Stimulated activated CD8-positive, alpha-beta memory T cell treated with anti-CD3 and anti-CD28 coated beads, Interleukin-12 subunit alpha, Interleukin-12 subunit beta, amount 100 ng/mL, for 24 hours (primary cell): ENCODE data around the gene SLC25A13.

Experiments
- DNase-seq: peaks from one replicate; pipeline ENCODE4 v3.0.0-alpha.2; 2020; ENCODE audit errors: extremely low read depth

Gene SLC25A13

DNA sequence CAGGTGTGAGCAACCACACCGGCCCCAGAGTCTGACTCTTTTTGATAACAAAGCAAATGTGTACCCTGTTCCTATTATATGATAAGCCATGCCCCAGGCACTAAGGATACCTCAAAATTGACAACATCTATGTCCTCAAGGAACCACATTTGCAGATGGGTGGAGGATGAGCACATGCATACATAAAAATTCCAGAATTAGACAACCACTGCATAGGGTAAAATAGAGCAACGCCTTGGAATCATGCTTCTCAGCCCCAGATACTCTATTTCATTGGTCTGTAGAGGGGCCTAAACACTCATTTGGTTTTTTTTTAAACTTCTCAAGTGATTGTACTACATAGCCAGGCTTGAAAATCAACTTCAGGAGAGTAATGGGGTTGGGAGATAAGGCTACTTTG lies 78.7 kb downstream of the SLC25A13 start:
- DNase-seq, result no peak

- DNase-seq, result no peak
Observed at GRCh38 chr7:96241855-96242254, 80.0 kb downstream of the SLC25A13 start.

DNA sequence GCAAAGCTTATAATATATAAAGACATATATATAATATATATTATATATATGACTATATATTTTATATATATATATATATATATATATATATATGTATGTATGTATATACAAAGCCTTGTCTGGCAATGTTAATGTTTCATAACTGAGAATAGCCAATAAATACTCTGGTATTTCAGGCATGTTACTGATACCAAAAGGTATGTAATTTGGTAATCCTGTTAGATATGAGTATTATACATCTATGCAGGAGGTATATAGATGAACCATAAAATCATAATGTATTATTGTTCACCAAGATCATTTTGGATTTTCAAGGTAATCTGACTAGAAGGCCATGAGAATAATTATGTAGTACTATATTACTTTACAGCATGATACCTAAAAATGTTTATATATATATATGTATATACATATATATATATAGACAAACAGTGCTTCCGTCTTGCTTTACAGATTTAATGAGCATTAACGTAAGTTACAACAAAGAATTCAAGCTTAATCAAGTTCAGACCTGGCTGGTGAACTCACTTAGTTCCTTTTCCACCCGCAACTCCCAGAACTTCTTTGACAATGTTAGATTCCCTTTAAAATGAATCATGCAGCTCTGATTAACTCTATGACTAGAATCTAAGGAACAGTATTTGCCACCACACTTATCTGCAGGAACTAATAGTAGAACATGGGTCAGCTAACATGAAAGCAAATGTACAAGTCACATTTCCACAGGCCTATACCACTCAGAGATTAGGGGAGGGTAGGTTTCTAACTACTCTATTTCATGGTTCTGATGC lies 82.7 kb downstream of the SLC25A13 start:
- DNase-seq, result no peak

DNA sequence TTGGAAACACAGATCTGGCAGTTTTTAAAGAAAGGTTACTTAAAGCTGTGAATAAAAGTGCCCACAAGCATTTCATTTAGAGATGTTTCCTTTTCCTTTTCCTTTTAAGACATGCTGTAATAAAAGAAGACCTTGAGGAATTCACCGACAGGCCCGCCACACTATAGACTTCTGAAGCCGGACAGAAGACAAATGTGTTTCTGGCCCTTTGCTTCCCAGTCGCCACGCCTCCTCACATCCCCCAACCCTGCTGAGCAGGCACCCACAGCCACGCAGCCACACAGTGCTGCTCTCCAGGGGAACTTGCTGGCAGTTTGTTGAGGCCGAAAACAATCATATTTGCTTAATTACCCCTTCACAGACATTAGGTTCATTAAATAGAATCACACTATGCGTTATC lies 83.4 kb downstream of the SLC25A13 start:
- no peak for DNase-seq

- DNase-seq, result no peak
Observed at GRCh38 chr7:96237040-96237439, 84.9 kb downstream of the SLC25A13 start.

- DNase-seq, result no peak
Observed at GRCh38 chr7:96236198-96237039, 85.5 kb downstream of the SLC25A13 start.

GRCh38 chr7:96235281-96235680 lies 86.6 kb downstream of the SLC25A13 start:
- DNase-seq, result no peak

- no peak for DNase-seq
Observed at GRCh38 chr7:96233528-96234154, 88.3 kb downstream of the SLC25A13 start.

- no peak for DNase-seq
Observed at GRCh38 chr7:96233084-96233483, 88.8 kb downstream of the SLC25A13 start.

GRCh38 chr7:96228760-96229159 lies 93.1 kb downstream of the SLC25A13 start:
- no peak for DNase-seq

GRCh38 chr7:96225251-96225650 lies 96.6 kb downstream of the SLC25A13 start:
- DNase-seq, result no peak

- no peak for DNase-seq
Observed at GRCh38 chr7:96224685-96225084, 97.2 kb downstream of the SLC25A13 start.

GRCh38 chr7:96224073-96224472 lies 97.8 kb downstream of the SLC25A13 start:
- DNase-seq, result no peak

- DNase-seq, result no peak
Observed at GRCh38 chr7:96221888-96222287, 100.0 kb downstream of the SLC25A13 start.

DNA sequence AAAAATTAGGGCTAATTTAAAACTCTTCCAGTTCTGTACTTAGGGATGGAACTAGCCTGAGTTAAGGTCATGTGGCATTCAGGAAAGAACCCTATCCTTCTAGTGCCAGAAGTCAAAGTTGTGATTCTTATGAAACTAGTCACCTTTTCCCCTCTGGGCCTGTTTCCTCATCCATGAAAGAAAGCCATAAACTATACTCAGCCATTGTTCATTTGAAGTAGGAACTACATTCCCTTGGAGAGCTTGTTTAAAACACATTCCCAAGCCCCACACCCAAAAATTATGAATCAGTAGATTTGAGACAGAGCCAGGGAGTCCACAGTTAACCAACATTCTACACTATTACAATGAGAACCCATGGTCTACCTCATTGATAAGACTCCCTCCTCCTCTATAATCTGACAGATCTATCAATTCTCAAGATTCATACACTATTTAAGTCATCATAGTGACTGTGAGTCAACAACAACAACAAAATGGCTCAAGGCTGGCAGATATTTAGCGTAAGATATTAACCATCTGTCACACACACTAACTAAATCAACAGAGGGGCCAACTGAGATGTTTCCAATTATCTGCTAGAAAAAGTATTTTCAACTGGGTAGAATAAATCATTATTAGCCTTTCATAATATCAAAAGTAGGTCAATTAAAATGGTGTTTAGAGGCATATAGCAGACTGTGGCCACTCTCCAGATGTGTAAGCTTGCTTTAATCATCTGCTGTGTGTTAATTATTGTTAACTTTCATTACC lies 102.3 kb downstream of the SLC25A13 start:
- DNase-seq, result no peak

DNA sequence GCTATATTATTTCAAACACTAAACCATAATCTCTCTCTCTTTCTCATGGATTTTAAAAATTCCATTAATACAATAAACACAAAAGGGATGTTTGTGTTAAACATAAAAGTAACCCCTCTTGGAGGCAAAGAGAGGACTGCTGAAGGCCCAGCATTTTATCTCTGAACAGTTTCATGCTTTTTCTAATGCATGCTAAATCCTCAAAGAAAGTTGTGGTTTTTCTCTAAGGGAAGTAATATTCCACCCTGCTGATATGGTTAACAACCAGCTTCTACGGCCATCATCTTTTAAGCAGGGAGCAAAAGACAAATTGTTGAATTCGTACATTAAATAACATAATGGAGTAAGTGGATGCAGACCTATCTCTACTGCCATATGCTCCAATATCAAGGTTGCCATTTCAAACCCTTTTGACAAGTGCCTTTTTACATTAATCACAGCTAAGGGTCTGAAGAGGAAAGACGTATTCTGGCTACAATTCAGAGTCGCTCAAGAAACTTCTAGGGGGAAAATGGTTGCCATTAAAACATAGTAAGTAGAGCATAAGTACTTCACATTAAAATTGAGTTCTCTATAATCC lies 103.1 kb downstream of the SLC25A13 start:
- DNase-seq, result no peak

GRCh38 chr7:96217147-96217546 lies 104.8 kb downstream of the SLC25A13 start:
- no peak for DNase-seq

GRCh38 chr7:96216373-96216772 lies 105.5 kb downstream of the SLC25A13 start:
- DNase-seq, result no peak

- DNase-seq, result no peak
Observed at GRCh38 chr7:96212474-96212873, 109.4 kb downstream of the SLC25A13 start.

GRCh38 chr7:96211954-96212353 lies 109.9 kb downstream of the SLC25A13 start:
- DNase-seq, result no peak

GRCh38 chr7:96205665-96206064 lies 116.2 kb downstream of the SLC25A13 start:
- DNase-seq, result no peak
